Transverse colon (tissue), 4 donors: ENCODE results near the gene ANKRD12. TPM values are rescaled to one million over a fixed set of nuclear protein-coding genes. Genes with fewer than 3 reads are reported as not detected.
A peak's percentile ranks its signal among the peaks of the same experiment; 100 is the strongest.

Experiments used
- DNase-seq: peaks from one replicate; pipeline ENCODE4 v3.0.0-alpha.2; 2019
- H3K27ac ChIP-seq, 4 donors: fragments of 200-600 bp; sonication (generic); 2 replicates each; pipeline ENCODE4 v1.5.1; 2016 to 2018; ENCODE audit warnings: inconsistent platforms in 4 of 4
- H3K27me3 ChIP-seq: fragments of 200-600 bp; sonication (generic); 2 replicates; pipeline ENCODE4 v1.5.1; 2017; ENCODE audit warnings: inconsistent platforms
- H3K36me3 ChIP-seq, 4 donors: fragments of 200-600 bp; sonication (generic); 2 replicates each; pipeline ENCODE4 v1.5.1; 2017 to 2019; ENCODE audit warnings: inconsistent platforms in 4 of 4
- H3K4me1 ChIP-seq, 4 donors: fragments of 200-600 bp; sonication (generic); 2 replicates each; pipeline ENCODE4 v1.5.1; 2017 to 2020; ENCODE audit warnings: inconsistent platforms in 4 of 4
- H3K4me3 ChIP-seq, 4 donors: fragments of 200-600 bp; sonication (generic); 1 replicate in 1 of 4; 2 replicates in 3 of 4; pipeline versions ENCODE4 v1.5.1 to v1.6.1; 2017 to 2019; ENCODE audit warnings: inconsistent platforms in 4 of 4
- H3K9me3 ChIP-seq, 2 donors: fragments of 200-600 bp; sonication (generic); 2 replicates each; pipeline ENCODE4 v1.5.1; 2017 to 2019; ENCODE audit warnings: inconsistent platforms in 2 of 2
- EP300 ChIP-seq: sonication (generic); formaldehyde crosslinking; IDR thresholded peaks from one replicate; pipeline ENCODE4 v1.6.1; 2017; ENCODE audit warnings: antibody characterized with exemption, low read depth
- POLR2A ChIP-seq: fragments of 450-650 bp; IDR thresholded peaks from one replicate; pipeline ENCODE4 v1.6.1; 2016; ENCODE audit warnings: antibody characterized with exemption, mild to moderate bottlenecking, moderate library complexity
- POLR2AphosphoS5 ChIP-seq, 3 donors: sonication (generic); formaldehyde crosslinking; IDR thresholded peaks; one replicate each; pipeline ENCODE4 v1.6.1; 2016; ENCODE audit warnings: antibody characterized with exemption in 3 of 3
- WGBS, 2 donors: methylation state at CpG; one replicate each; pipeline ENCODE4 v1.1.5; 2018; ENCODE audit warnings: low coverage in 1 of 2; 5-methylcytosine and 5-hydroxymethylcytosine counted together
- in situ Hi-C, 4 donors: fragments of 200-750 bp; cut with MboI; loops; one replicate each; pipeline versions ENCODE4 v1.15.0 to v1.15.1; 2017; ENCODE audit warnings: low sequenced_read_pairs in 3 of 4, low pct_ligation_motif_present in 1 of 4, low pct_unique_long_range_greater_than_20kb in 1 of 4
- intact Hi-C: fragments of 100-400 bp; cut with DNase I; formaldehyde crosslinking; loops from one replicate; pipeline ENCODE4 v1.15.1; 2023; ENCODE audit warnings: low total_unique reads
- small RNA-seq, 4 donors: library from RNA; depleted of rRNA; stranded (forward); fragments of <200 nt; gene quantifications; one replicate each; pipeline ENCODE3, GENCODE V24; 2016
- total RNA-seq, 4 donors: library from RNA; depleted of rRNA; stranded (reverse); fragments of >200 nt; gene quantifications; one replicate each; pipeline ENCODE4 v1.1.0, GENCODE V29; 2016
- TF ChIP-seq, protein P1 (sequence below), 5 experiments: fragments of 200-600 bp in 3 of 5; fragments of 450-650 bp in 2 of 5; sonication (generic) in 3 of 5; IDR thresholded peaks; 1 replicate in 2 of 5; 2 replicates in 3 of 5; pipeline ENCODE4 v1.5.1; 2016 to 2017; ENCODE audit warnings: antibody characterized with exemption in 5 of 5, inconsistent platforms in 3 of 5, mild to moderate bottlenecking in 2 of 5, moderate library complexity in 1 of 5

The ANKRD12 gene
- total RNA-seq, 4 donors from 2014 or later, result 17.5 to 91.8 (median 59.1) TPM

DNA sequence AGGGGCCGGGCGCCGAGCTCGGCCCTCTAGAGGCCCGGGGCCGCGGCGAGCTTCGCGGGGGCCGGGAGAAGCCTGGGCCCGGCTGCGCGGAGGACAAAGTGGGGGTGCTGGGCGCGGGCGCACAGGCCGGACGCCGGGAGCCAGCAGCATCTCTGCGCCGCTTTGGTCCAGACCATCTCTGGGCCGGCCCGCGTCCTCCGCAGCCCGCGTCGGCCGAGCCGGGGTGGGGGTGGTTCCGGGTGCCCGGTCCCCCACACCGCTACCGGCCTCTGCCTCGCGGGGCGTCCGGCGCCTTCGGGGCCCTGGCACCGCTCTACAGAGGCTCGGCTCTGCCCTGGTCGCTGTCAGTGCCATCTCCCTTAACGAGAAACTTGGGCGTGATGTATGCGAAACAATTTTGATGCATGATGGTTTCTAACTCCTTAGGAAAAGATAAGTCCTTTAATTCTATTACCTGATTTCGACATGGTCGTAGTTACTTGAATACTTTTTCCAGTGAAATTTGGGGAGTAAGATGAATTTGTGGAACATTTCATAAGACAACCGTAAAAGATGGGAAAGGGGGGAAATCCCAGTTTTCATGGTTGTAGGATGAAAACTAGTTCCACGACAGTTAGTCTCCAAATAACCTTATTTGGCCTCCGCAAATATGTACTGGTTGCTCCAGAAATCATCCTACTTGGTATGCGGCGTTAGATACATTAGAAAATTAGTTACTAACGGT is 198.6 kb downstream of the ANKRD12 start:
- Histone ChIP-seq H3K9me3 (no peaks in the 10 kb centered on the region), H3K4me1 (peaks cover 0 to 19% (median 11%) of the 10 kb centered on the region in 4 donors), H3K36me3 (no peaks in the 10 kb centered on the region), H3K27ac (peak overlapping the region; percentile 93 to 95 (median 94)), H3K4me3 (peak overlapping the region; percentile 79 to 95 (median 88)), H3K27me3 (no peaks in the 10 kb centered on the region)
- TF ChIP-seq POLR2A (no peak), POLR2AphosphoS5 (IDR thresholded peaks at IDR 0.05) (no peak), EP300 (no peak)
- TF ChIP-seq, protein P1, sequence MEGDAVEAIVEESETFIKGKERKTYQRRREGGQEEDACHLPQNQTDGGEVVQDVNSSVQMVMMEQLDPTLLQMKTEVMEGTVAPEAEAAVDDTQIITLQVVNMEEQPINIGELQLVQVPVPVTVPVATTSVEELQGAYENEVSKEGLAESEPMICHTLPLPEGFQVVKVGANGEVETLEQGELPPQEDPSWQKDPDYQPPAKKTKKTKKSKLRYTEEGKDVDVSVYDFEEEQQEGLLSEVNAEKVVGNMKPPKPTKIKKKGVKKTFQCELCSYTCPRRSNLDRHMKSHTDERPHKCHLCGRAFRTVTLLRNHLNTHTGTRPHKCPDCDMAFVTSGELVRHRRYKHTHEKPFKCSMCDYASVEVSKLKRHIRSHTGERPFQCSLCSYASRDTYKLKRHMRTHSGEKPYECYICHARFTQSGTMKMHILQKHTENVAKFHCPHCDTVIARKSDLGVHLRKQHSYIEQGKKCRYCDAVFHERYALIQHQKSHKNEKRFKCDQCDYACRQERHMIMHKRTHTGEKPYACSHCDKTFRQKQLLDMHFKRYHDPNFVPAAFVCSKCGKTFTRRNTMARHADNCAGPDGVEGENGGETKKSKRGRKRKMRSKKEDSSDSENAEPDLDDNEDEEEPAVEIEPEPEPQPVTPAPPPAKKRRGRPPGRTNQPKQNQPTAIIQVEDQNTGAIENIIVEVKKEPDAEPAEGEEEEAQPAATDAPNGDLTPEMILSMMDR (IDR thresholded peaks at IDR 0.05), result no peak
- in situ Hi-C loops (loop anchor here (10.0 to 25.0 kb wide), 4 partner anchors 177 to 273 kb away; no protein-coding TSS in a partner anchor), intact Hi-C loops (loop anchor here (10.0 kb wide), 2 partner anchors 140 to 270 kb away; partner anchors contain the start of gene RALBP1)
- 9 to 23% methylated on average over 8 to 20 of the region's 55 CpGs for WGBS, 2 donors
- no peak for DNase-seq

Small RNA genes lying within 50 kb of the gene (small RNA-seq; reads per million reads assigned to genes)
- gene RF00019, result 0 reads per million in 4 donors

Other genes with a start within 250 kb of the ANKRD12 start
- gene NDUFV2, start 34.1 kb upstream of the ANKRD12 start, total RNA-seq, result 100 to 1,000 TPM in 3 of 4 donors, 10 to 100 TPM in 1; 24.7 to 140 (median 113) TPM
- gene TWSG1, start 198.0 kb downstream of the ANKRD12 start, total RNA-seq, result 10 to 100 TPM in 3 of 4 donors, 1 to 10 TPM in 1; 5.6 to 29.5 (median 26.5) TPM